DOHH2 (cell line): Measurements from ENCODE around the gene SLC2A11.

Source experiments
- CTCF ChIP-seq: fragments of 200-600 bp; sonication (generic); IDR thresholded peaks from one replicate; pipeline ENCODE4 v1.5.1; 2014; ENCODE audit warnings: antibody characterized with exemption, mild to moderate bottlenecking, low read depth, low read length; ENCODE audit not compliant: poor library complexity, severe bottlenecking
- EZH2phosphoT487 ChIP-seq: fragments of 200-600 bp; sonication (generic); IDR thresholded peaks from 2 replicates; pipeline ENCODE4 v1.6.1; 2017; ENCODE audit warnings: borderline replicate concordance, mild to moderate bottlenecking, antibody characterized with exemption, low read length, moderate library complexity, mixed read lengths

GRCh38 chr22:23922921-23923320 is 65.2 kb downstream of the SLC2A11 start:
- TF ChIP-seq CTCF (no peak), EZH2phosphoT487 (no peak)
